Measurements from ENCODE around the gene USP25.

DNA sequence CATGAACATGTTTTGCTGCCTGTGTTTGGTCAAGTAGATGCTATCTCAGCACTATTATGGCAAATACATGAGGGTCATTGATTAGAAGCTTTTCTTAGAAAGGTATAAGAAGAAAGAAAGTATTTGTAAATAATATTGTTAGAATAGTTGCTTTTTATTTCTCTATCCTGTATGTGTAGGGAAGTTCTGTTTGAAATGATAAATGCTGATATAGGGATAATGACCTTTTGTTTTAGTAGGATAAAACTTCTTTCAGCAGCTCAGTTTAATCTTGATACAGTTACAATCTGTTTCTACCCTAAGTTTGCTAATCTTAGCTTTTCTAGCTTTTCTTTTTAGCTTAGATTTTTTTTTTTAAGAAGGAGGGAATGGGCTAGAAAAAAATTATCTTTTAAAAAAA lies 63.3 kb downstream of the USP25 start:
- TF ChIP-seq, protein P1, sequence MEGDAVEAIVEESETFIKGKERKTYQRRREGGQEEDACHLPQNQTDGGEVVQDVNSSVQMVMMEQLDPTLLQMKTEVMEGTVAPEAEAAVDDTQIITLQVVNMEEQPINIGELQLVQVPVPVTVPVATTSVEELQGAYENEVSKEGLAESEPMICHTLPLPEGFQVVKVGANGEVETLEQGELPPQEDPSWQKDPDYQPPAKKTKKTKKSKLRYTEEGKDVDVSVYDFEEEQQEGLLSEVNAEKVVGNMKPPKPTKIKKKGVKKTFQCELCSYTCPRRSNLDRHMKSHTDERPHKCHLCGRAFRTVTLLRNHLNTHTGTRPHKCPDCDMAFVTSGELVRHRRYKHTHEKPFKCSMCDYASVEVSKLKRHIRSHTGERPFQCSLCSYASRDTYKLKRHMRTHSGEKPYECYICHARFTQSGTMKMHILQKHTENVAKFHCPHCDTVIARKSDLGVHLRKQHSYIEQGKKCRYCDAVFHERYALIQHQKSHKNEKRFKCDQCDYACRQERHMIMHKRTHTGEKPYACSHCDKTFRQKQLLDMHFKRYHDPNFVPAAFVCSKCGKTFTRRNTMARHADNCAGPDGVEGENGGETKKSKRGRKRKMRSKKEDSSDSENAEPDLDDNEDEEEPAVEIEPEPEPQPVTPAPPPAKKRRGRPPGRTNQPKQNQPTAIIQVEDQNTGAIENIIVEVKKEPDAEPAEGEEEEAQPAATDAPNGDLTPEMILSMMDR (IDR thresholded peaks at IDR 0.05; ENCODE audit: borderline replicate concordance, extremely low read depth, low read length, poor library complexity, severe bottlenecking), result no peak
- no peak for TF ChIP-seq EZH2 (IDR thresholded peaks at IDR 0.05; ENCODE audit: borderline replicate concordance, low read depth, low read length, severe bottlenecking)

Data from DND-41 (cell line).